Body of pancreas (tissue), 4 donors: Measurements from ENCODE around the gene PLA2G4D. TPM values are rescaled to one million over a fixed set of nuclear protein-coding genes. Genes with fewer than 3 reads are reported as not detected.

Experiments used
- ATAC-seq: fragments of 150-250 bp; one replicate; pipeline ENCODE4 v1.9.1; 2016
- DNase-seq, 4 donors: peaks; one replicate each; pipeline ENCODE4 v3.0.0-alpha.2; 2019
- H3K27ac ChIP-seq, 4 donors: fragments of 200-600 bp; sonication (generic); 1 replicate in 3 of 4; 2 replicates in 1 of 4; pipeline versions ENCODE4 v1.5.1 to v1.6.1; 2016 to 2019; ENCODE audit warnings: mild to moderate bottlenecking in 1 of 4, mixed read lengths in 1 of 4, moderate library complexity in 1 of 4
- H3K27me3 ChIP-seq, 2 donors: fragments of 200-600 bp; sonication (generic); one replicate each; pipeline ENCODE4 v1.6.0; 2016; ENCODE audit warnings: mild to moderate bottlenecking in 1 of 2
- H3K36me3 ChIP-seq, 2 donors: fragments of 200-600 bp; sonication (generic); replicated peaks in 1 of 2; 2 replicates each; pipeline ENCODE4 v1.5.1; 2016; ENCODE audit warnings: low read depth in 2 of 2; ENCODE audit not compliant: insufficient read depth in 1 of 2
- H3K4me1 ChIP-seq: fragments of 200-600 bp; sonication (generic); one replicate; pipeline ENCODE4 v1.6.0; 2016
- H3K4me3 ChIP-seq, 2 donors: fragments of 200-600 bp; sonication (generic); 1 replicate in 1 of 2; 2 replicates in 1 of 2; pipeline ENCODE4 v1.5.1; 2016 to 2019
- H3K9me3 ChIP-seq, 3 donors: fragments of 200-600 bp; sonication (generic); 1 replicate in 2 of 3; 2 replicates in 1 of 3; pipeline ENCODE4 v1.5.1; 2016
- POLR2A ChIP-seq, 3 donors: fragments of 450-650 bp; IDR thresholded peaks; one replicate each; pipeline ENCODE4 v1.6.1; 2016; ENCODE audit warnings: antibody characterized with exemption in 3 of 3, mild to moderate bottlenecking in 2 of 3
- WGBS, 2 donors: methylation state at CpG; one replicate each; pipeline ENCODE4 v1.1.5; 2017; 5-methylcytosine and 5-hydroxymethylcytosine counted together
- intact Hi-C: fragments of 100-400 bp; cut with DNase I; formaldehyde crosslinking; loops from one replicate; pipeline ENCODE4 v1.15.1; 2023
- total RNA-seq, 2 donors: library from RNA; depleted of rRNA; stranded (reverse); fragments of >200 nt; gene quantifications; one replicate each; pipeline ENCODE4 v1.1.0, GENCODE V29; 2016
- TF ChIP-seq, protein P1 (sequence below), 7 experiments: fragments of 450-650 bp in 4 of 7; fragments of 200-600 bp in 3 of 7; sonication (generic) in 3 of 7; IDR thresholded peaks; one replicate each; pipeline ENCODE4 v1.5.1; 2016 to 2019; ENCODE audit warnings: antibody characterized with exemption in 7 of 7

PLA2G4D gene
- total RNA-seq, 2 donors from 2014 or later: not detected

GRCh38 chr15:42085721-42086120, 8.6 kb downstream of the PLA2G4D start:
- intact Hi-C loops: no loop called here
- 88% methylated on average over 3 of the region's 3 CpGs; no CpG with 5 or more reads in 1 of the 2 donors for WGBS, 2 donors
- DNase-seq: no peak

DNA sequence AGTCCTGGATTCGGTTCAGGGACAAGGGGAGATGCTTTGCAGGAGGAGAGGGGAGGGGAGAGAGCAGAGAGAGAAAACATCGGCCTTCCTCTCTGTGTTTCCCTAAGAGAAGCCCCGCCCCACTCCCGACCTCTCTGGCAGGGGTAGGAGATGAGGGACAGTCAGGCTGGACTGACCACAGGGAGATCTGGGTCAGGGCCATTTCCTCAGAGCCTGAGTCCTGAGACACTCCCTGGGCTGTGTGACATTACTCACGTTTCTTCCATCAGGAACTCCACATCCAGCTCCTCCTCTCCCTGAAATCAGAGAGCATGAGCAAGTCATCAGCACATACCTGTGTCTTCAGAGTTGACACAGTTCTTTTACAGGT, 9.1 kb downstream of the PLA2G4D start:
- DNase-seq (no peak), ATAC-seq (no peak)
- no peaks in the 10 kb centered on the region for H3K36me3 ChIP-seq
- intact Hi-C loops: no loop called here
- H3K4me1 ChIP-seq: peaks cover 24% of the 10 kb centered on the region
- H3K27me3 ChIP-seq: no peaks in the 10 kb centered on the region
- TF ChIP-seq, protein P1, sequence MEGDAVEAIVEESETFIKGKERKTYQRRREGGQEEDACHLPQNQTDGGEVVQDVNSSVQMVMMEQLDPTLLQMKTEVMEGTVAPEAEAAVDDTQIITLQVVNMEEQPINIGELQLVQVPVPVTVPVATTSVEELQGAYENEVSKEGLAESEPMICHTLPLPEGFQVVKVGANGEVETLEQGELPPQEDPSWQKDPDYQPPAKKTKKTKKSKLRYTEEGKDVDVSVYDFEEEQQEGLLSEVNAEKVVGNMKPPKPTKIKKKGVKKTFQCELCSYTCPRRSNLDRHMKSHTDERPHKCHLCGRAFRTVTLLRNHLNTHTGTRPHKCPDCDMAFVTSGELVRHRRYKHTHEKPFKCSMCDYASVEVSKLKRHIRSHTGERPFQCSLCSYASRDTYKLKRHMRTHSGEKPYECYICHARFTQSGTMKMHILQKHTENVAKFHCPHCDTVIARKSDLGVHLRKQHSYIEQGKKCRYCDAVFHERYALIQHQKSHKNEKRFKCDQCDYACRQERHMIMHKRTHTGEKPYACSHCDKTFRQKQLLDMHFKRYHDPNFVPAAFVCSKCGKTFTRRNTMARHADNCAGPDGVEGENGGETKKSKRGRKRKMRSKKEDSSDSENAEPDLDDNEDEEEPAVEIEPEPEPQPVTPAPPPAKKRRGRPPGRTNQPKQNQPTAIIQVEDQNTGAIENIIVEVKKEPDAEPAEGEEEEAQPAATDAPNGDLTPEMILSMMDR (IDR thresholded peaks at IDR 0.05): no peak
- TF ChIP-seq POLR2A (IDR thresholded peaks at IDR 0.05): no peak
- H3K9me3 ChIP-seq: no peaks in the 10 kb centered on the region
- no peak overlapping the region for H3K4me3 ChIP-seq
- H3K27ac ChIP-seq: no peak overlapping the region
- WGBS, 2 donors: 53 to 79% methylated on average over 3 to 5 of the region's 5 CpGs

More at GRCh38 chr15:42085721-42086120, 8.6 kb downstream of the PLA2G4D start:
- Histone ChIP-seq H3K4me3 (no peak overlapping the region), H3K27ac (no peak overlapping the region), H3K27me3 (no peaks in the 10 kb centered on the region), H3K9me3 (no peaks in the 10 kb centered on the region), H3K4me1 (peaks cover 24% of the 10 kb centered on the region), H3K36me3 (no peaks in the 10 kb centered on the region)
- TF ChIP-seq, protein P1 (IDR thresholded peaks at IDR 0.05): no peak
- TF ChIP-seq POLR2A (IDR thresholded peaks at IDR 0.05): no peak
- no peak for ATAC-seq

DNA sequence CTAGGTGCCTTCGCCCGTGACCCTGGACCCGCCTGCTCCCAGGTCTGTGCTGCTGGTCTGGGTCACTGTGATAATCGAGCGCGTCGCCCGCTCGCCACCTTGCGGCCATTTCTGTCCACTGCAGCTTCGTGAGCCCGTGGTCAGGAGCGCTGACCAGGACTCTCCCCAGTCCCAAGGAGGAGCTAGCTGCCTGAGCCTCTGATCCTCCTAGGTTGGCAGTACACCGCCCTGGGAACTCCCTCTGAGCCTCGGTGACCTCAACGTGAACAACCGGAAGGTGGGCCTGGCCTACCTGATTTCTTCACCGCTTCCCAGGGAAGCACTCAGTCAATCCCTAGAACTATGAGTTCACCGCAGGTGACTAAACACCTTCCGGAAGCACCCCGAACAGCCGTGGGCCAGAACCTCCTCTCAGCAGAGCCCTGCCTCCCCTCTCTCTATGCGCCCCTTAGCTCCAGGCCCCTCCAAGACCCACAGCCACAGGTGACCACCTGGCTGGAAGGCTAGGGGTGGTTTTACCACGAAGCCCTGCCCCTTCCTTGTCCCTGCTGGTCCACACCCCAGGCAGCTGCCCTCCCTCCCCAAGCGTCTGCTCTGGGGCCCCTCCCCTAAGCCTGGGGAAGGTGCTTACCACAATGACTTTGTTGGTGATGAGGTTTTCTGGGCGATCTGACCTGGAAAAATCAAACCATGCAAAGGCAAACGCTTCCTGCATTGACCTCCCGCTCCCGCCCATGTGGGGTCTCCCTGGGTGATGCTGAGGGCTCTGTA, 9.7 kb downstream of the PLA2G4D start:
- Histone ChIP-seq H3K27ac (no peak overlapping the region), H3K4me1 (peaks cover 21% of the 10 kb centered on the region), H3K36me3 (no peaks in the 10 kb centered on the region), H3K4me3 (no peak overlapping the region), H3K27me3 (no peaks in the 10 kb centered on the region), H3K9me3 (no peaks in the 10 kb centered on the region)
- TF ChIP-seq, protein P1 (IDR thresholded peaks at IDR 0.05): peak; percentile 89 to 95 (median 91)
- no peak for TF ChIP-seq POLR2A (IDR thresholded peaks at IDR 0.05)
- DNase-seq (peak; percentile 62 to 75 (median 74)), ATAC-seq (peak; percentile 90)
- intact Hi-C loops: loop anchor here (5.0 kb wide), 1 partner anchor 92 kb away; no protein-coding TSS in a partner anchor
- WGBS, 2 donors: 18 to 29% methylated on average over 14 to 29 of the region's 29 CpGs

DNA sequence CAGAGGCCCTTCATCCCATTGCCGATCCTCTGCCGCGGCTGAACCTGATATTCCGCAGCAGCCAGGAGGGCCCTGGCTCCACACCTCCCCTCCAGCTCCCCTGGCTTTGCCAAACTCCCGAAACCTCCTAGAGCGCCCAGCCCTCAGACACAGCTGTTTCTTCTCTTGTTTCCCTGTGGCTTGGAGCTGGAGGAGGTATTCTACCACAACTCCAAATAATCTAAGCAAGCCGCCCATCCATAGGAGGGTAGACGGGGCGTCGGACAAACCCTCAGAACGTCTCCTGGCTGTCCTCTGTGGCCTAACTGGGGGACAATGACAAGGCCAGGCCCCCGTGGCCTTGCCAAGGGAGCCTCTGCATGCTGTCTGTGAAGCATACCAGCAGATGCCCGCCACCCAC, 10.4 kb downstream of the PLA2G4D start:
- WGBS, 2 donors: 79 to 84% methylated on average over 7 to 13 of the region's 13 CpGs
- ATAC-seq (no peak), DNase-seq (no peak)
- H3K4me3 ChIP-seq: no peak overlapping the region
- no peaks in the 10 kb centered on the region for H3K9me3 ChIP-seq
- intact Hi-C loops: loop anchor here (5.0 kb wide), 1 partner anchor 92 kb away; no protein-coding TSS in a partner anchor
- no peak for TF ChIP-seq POLR2A (IDR thresholded peaks at IDR 0.05)
- TF ChIP-seq, protein P1 (IDR thresholded peaks at IDR 0.05): no peak
- H3K36me3 ChIP-seq: no peaks in the 10 kb centered on the region
- no peak overlapping the region for H3K27ac ChIP-seq
- no peaks in the 10 kb centered on the region for H3K27me3 ChIP-seq
- peaks cover 14% of the 10 kb centered on the region for H3K4me1 ChIP-seq

DNA sequence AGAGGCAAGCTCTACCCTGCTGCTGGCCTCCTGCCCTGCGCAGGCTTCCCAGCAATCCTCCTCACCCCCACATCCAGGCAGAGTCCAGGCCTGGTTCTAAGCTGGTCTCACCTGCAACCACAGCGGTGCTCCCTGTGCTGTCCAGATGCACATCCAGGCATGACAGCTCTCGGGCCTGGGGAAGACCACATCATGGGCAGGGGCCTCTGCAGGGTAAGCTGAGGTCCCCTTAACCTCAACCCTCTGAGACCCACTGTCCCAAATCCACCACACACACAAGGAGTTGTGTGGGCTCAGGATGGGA, 10.8 kb downstream of the PLA2G4D start:
- DNase-seq: no peak
- Histone ChIP-seq H3K4me1 (peaks cover 10% of the 10 kb centered on the region), H3K9me3 (no peaks in the 10 kb centered on the region), H3K4me3 (no peak overlapping the region), H3K36me3 (no peaks in the 10 kb centered on the region), H3K27ac (no peak overlapping the region), H3K27me3 (no peaks in the 10 kb centered on the region)
- TF ChIP-seq, protein P1 (IDR thresholded peaks at IDR 0.05): no peak
- TF ChIP-seq POLR2A (IDR thresholded peaks at IDR 0.05): no peak
- no peak for ATAC-seq
- 80 to 96% methylated on average over 2 to 3 of the region's 3 CpGs for WGBS, 2 donors
- intact Hi-C loops: loop anchor here (5.0 kb wide), 1 partner anchor 91 kb away; no protein-coding TSS in a partner anchor
